GM21360 (cell line): ENCODE results near the gene TMPRSS11A.

Experiments used
- ATAC-seq: cut with Tn5 transposase; IDR thresholded peaks from one replicate; pipeline ENCODE4 v1.9.1; 2021; ENCODE audit warnings: mild to moderate bottlenecking, moderate library complexity; ENCODE audit not compliant: unreplicated experiment

TMPRSS11A gene

GRCh38 chr4:67915400-67915966, 47.8 kb downstream of the TMPRSS11A start:
- ATAC-seq, result no peak

GRCh38 chr4:67912080-67912479, 51.2 kb downstream of the TMPRSS11A start:
- ATAC-seq, result no peak

- no peak for ATAC-seq
Observed at GRCh38 chr4:67911638-67912037, 51.7 kb downstream of the TMPRSS11A start.

- ATAC-seq, result no peak
Observed at GRCh38 chr4:67911141-67911540, 52.2 kb downstream of the TMPRSS11A start.

GRCh38 chr4:67910585-67910905, 52.7 kb downstream of the TMPRSS11A start:
- ATAC-seq, result no peak

- no peak for ATAC-seq
Observed at GRCh38 chr4:67909905-67910584, 53.2 kb downstream of the TMPRSS11A start.

- ATAC-seq, result no peak
Observed at GRCh38 chr4:67907650-67908049, 55.6 kb downstream of the TMPRSS11A start.

GRCh38 chr4:67899096-67899495, 64.2 kb downstream of the TMPRSS11A start:
- ATAC-seq, result no peak

GRCh38 chr4:67897686-67898085, 65.6 kb downstream of the TMPRSS11A start:
- ATAC-seq, result no peak

- no peak for ATAC-seq
Observed at GRCh38 chr4:67896421-67897065, 66.8 kb downstream of the TMPRSS11A start.

- no peak for ATAC-seq
Observed at GRCh38 chr4:67894659-67895058, 68.6 kb downstream of the TMPRSS11A start.

- ATAC-seq, result no peak
Observed at GRCh38 chr4:67892905-67893304, 70.4 kb downstream of the TMPRSS11A start.

- no peak for ATAC-seq
Observed at GRCh38 chr4:67892253-67892652, 71.0 kb downstream of the TMPRSS11A start.

GRCh38 chr4:67891645-67892044, 71.6 kb downstream of the TMPRSS11A start:
- no peak for ATAC-seq

- no peak for ATAC-seq
Observed at GRCh38 chr4:67886281-67886680, 77.0 kb downstream of the TMPRSS11A start.

- no peak for ATAC-seq
Observed at GRCh38 chr4:67885762-67886161, 77.5 kb downstream of the TMPRSS11A start.

- ATAC-seq, result no peak
Observed at GRCh38 chr4:67884701-67885100, 78.6 kb downstream of the TMPRSS11A start.

- no peak for ATAC-seq
Observed at GRCh38 chr4:67883902-67884301, 79.4 kb downstream of the TMPRSS11A start, which contains the start of gene TMPRSS11D. Gene TMPRSS11D, minus strand, starts transcription at chr4:67884002. Its CDS starts 69 bp downstream, at chr4:67883933.

GRCh38 chr4:67883458-67883857, 79.8 kb downstream of the TMPRSS11A start:
- ATAC-seq, result no peak

- ATAC-seq, result no peak
Observed at GRCh38 chr4:67880866-67881610, 82.3 kb downstream of the TMPRSS11A start.

GRCh38 chr4:67879486-67879885, 83.8 kb downstream of the TMPRSS11A start:
- ATAC-seq, result no peak

- no peak for ATAC-seq
Observed at GRCh38 chr4:67877086-67877485, 86.2 kb downstream of the TMPRSS11A start.
